ENCODE measurements around the gene SPRN.
"Not testable (repeated sequence)": the region's sequence is repeated elsewhere in the genome, so short reads cannot be mapped to it uniquely, and the experiment has no call there.

The SPRN gene, protein sequence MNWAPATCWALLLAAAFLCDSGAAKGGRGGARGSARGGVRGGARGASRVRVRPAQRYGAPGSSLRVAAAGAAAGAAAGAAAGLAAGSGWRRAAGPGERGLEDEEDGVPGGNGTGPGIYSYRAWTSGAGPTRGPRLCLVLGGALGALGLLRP

GRCh38 chr10:133424601-133425000 lies at the start of gene SPRN:
SPRN (minus strand) TSS chr10:133424625; CDS start chr10:133423681, 944 bp downstream.
- DNase-seq, result not testable (repeated sequence)

DNA sequence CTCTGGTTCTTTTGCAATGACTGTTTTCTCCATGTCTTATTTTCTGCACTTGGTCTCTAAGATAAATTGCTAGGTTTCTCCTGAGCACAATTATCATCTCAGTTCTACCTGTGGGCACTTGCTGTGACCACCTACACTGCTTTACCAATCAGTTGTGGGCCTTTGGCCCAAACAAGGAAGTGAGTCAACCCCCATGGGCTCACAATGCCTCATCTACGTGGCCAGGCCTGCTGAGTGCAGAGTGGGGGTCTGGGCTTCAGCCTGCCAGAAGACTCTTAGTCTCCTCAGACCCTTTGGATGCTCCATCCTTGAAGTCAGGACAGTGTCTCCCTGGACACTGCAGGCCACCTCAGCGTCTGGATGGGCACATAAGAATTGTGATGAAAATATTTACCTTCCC lies 49.6 kb upstream of the SPRN start:
- DNase-seq, result no peak

DNA sequence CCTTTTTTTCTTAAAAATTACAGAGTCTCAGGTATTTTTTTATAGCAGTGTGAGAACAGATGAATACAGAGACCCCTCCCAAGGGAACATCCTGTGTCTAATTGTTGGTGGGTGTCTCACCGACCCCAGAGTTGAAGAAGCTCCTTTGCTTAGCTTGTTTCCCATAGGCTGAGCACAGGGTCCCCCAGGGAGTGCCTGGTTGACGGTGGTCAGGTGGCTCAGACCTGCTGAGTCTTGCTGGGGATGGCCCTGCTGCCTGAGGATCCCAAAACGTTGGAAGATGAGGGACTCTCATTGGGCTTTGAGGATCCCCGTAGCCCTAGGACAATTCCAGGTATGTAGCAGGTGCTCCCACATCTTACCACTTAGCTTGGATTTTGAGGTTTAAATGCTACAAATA lies 48.8 kb upstream of the SPRN start:
- no peak for DNase-seq

- DNase-seq, result no peak
Observed at GRCh38 chr10:133471300-133472109, 47.1 kb upstream of the SPRN start.

DNA sequence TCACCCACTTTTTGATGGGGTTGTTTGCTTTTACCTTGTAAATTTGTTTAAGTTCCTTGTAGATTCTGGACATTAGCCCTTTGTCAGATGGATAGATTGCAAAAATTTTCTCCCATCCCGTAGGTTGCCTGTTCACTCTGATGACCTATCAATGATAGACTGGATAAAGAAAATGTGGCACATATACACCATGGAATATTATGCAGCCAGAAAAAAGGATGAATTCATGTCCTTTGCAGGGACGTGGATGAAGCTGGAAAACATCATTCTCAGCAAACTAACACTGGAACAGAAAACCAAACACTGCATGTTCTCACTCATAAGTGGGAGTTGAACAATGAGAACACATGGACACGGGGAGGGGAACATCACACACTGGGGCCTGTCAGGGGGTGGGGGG lies 44.8 kb upstream of the SPRN start:
- DNase-seq, result not testable (repeated sequence)

- DNase-seq, result no peak
Observed at GRCh38 chr10:133467286-133467911, 43.0 kb upstream of the SPRN start.

- no peak for DNase-seq
Observed at GRCh38 chr10:133466683-133467275, 42.4 kb upstream of the SPRN start.

DNA sequence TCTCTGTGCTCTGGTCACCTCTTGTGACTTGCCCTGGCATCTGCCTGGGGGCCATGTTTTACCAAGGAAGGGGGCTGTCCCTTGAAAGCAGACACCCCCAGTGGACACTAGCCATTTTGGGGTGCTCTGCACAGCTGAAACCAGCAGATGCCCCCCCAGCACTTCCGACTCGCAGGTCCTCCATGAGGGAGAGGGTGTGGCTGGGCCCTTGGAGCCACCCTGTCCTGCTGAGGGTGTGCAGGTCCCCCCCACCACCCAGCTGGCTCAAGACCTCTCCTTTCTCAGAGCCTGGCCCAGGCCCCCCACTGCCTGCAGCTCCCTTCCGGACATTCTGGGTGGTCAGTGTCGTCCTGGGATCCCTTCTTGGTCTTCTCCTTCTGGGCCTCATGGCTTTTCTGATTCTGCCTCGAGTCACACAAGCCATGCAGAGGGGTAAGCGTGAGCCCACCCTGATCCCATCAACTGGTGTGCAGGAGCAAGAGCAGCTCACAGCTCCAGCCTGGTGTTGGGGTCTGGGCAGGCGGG lies 41.6 kb upstream of the SPRN start:
- DNase-seq, result no peak

GRCh38 chr10:133465191-133465949 lies 40.9 kb upstream of the SPRN start:
- no peak for DNase-seq

DNA sequence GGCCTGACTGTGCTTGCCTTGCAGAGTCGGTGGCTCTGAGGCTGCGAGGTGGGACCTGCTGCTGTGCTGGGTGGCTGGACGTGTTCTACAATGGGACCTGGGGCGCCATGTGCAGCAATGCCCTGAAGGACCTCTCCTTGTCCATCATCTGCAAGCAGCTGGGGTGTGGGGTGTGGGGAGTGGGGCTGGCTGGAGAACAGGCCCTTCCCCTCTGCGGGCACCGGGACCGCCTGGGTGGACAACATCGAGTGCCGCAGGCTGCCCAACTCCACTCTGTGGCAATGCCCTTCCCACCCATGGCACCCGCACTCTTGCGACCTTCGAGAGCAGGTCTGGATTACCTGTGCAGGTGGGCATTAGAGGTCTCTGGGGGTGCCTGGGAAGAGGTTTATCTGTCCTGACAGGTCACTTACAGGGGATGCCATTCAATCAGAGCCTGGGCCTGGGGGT lies 40.2 kb upstream of the SPRN start:
- no peak for DNase-seq

DNA sequence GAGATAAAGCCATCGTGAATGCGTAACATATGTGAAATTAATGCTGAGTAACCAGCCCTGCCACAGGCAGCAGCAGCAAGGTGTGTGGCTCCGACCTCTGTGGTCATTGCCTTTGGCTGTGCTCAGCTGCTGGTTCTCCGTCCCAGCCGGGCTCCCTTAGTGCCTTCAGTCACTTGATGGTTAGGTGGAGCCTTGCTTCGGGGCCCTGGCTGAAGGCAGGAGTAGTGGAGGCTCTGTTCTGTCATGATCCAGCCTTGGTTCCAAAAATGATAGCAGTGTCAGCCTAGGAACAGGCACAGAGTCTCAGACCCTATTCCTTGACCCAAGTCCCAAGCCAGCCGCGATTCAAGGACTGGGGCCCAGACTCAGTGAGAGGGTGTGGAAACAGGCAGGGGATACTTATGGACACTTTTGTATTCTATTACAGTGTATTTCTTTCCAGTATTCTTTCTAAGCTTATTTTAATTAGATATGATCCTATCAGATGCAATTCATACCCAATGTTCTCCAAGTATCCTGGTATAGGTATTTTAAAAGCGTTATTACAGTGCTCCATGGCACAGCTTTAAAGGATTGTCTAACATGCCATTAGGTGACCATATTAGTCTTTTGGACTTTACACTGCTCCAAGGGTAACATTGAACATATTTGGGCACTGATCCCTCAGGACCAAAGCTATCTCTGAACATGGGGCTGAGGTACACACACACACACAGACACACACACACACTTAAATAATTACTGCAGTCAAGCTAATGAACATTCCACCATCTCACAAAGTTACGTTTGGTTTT lies 38.3 kb upstream of the SPRN start:
- no peak for DNase-seq

- no peak for DNase-seq
Observed at GRCh38 chr10:133461841-133462240, 37.4 kb upstream of the SPRN start.

DNA sequence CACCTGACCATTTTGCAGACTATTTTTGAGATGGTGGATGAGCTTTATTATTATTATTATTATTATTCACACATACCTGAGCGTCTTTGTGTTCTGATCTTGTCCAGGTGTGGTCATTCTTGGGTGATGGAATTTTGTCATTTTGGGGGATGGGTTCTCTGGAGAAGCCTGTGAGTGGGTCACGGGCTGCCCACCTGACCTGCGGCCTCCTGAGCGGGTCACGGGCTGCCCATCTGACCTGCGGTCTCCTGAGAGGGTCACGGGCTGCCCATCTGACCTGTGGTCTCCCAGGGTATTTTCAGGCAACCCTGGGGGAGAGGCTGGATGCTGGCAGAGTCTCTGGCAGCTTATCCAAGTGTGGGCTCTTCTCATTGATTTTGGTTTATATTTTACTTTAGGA lies 36.6 kb upstream of the SPRN start:
- DNase-seq, result no peak

DNA sequence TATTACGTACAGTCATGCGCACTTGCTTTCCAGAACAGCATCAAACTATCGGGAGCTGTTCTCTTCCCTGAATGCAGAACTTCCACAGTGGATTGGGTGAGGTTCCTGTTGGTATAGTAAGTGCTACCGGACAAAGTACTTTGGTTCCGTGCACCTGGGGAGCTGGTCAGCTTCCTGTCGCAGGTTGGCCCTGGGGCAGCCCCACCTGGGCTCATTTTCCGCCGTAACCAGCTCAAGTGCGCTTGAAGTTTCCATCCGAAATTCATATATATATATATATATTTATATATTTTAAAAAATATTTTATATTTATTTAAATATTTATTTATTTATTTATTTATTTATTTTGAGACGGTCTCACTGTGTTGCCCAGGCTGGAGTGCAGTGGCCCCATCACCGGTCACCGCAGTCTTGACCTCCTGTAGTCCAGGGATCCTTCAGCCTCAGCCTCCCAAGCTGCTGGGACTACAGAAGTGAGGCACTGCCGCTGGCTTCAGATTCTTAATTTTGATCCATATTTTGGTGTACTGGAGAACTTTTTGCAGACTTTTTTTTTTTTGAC lies 35.9 kb upstream of the SPRN start:
- DNase-seq, result no peak

- DNase-seq, result no peak
Observed at GRCh38 chr10:133459454-133460207, 35.2 kb upstream of the SPRN start.

GRCh38 chr10:133458710-133459453 lies 34.5 kb upstream of the SPRN start:
- DNase-seq, result no peak

DNA sequence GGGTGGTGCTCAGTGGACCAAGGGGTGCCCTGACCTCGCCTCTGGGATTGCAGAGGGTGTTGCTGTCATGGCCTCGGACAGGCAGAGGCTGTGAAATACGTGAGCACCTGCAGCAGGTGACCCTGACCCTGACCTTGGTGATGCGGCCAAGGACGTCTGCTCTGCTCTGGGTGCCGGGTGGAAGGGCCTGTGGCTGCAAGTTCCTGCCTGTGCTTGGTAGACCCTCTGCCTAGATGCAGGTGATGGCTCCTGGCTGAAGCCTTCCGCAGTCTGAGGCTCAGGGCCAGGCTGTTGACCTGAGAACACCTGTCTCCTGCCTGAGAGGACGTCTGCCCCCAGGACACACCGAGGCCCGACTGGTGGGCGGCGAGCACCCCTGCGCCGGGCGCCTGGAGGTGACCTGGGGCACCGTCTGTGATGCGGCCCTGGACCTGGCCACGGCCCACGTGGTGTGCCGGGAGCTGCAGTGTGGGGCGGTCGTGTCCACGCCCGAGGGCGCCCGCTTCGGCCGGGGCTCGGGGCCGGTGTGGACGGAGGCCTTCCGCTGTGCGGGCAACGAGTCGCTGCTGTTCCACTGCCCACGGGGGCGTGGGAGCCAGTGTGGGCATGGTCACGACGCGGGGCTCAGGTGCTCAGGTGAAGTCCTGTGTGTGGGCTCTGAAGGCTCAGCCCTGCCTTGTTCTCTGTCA lies 33.7 kb upstream of the SPRN start:
- DNase-seq, result no peak

- no peak for DNase-seq
Observed at GRCh38 chr10:133457100-133457841, 32.8 kb upstream of the SPRN start.
